Peyer's patch (tissue), 4 donors: ENCODE measurements around the gene DYNLL1. TPM values are rescaled to one million over a fixed set of nuclear protein-coding genes. Genes with fewer than 3 reads are reported as not detected.

ENCODE experiments used
- DNase-seq, 3 donors: peaks; one replicate each; pipeline ENCODE4 v3.0.0-alpha.2; 2017 to 2019
- H3K27ac ChIP-seq, 4 donors: fragments of 200-600 bp; sonication (generic); one replicate each; pipeline ENCODE4 v1.5.1; 2016 to 2019
- H3K27me3 ChIP-seq, 2 donors: fragments of 200-600 bp; sonication (generic); one replicate each; pipeline ENCODE4 v1.5.1; 2019
- H3K36me3 ChIP-seq, 3 donors: fragments of 200-600 bp; sonication (generic); one replicate each; pipeline ENCODE4 v1.5.1; 2016 to 2019
- H3K4me1 ChIP-seq, 4 donors: fragments of 200-600 bp; sonication (generic); one replicate each; pipeline ENCODE4 v1.5.1; 2016 to 2019
- H3K4me3 ChIP-seq, 4 donors: fragments of 200-600 bp; sonication (generic); 1 replicate in 3 of 4; 2 replicates in 1 of 4; pipeline ENCODE4 v1.5.1; 2016 to 2019; ENCODE audit warnings: mild to moderate bottlenecking in 1 of 4
- H3K9me3 ChIP-seq, 4 donors: fragments of 200-600 bp; sonication (generic); one replicate each; pipeline ENCODE4 v1.5.1; 2016 to 2019; ENCODE audit warnings: mild to moderate bottlenecking in 1 of 4
- POLR2A ChIP-seq, 2 donors: fragments of 450-650 bp; IDR thresholded peaks; one replicate each; pipeline ENCODE4 v1.5.1; 2017; ENCODE audit warnings: antibody characterized with exemption in 2 of 2, mild to moderate bottlenecking in 2 of 2, moderate library complexity in 2 of 2
- total RNA-seq, 4 donors: library from RNA; depleted of rRNA; stranded (reverse); fragments of >200 nt; gene quantifications; one replicate each; pipeline ENCODE4 v1.1.0, GENCODE V29; 2016
- TF ChIP-seq, protein P1 (sequence below), 6 experiments: fragments of 450-650 bp in 4 of 6; fragments of 200-600 bp in 2 of 6; sonication (generic) in 1 of 6; IDR thresholded peaks; one replicate each; pipeline ENCODE4 v1.5.1; 2017 to 2019; ENCODE audit warnings: antibody characterized with exemption in 6 of 6, mild to moderate bottlenecking in 3 of 6, moderate library complexity in 1 of 6

DYNLL1 gene
- total RNA-seq, 4 donors from 2014 or later: 128 to 212 (median 199) TPM

DNA sequence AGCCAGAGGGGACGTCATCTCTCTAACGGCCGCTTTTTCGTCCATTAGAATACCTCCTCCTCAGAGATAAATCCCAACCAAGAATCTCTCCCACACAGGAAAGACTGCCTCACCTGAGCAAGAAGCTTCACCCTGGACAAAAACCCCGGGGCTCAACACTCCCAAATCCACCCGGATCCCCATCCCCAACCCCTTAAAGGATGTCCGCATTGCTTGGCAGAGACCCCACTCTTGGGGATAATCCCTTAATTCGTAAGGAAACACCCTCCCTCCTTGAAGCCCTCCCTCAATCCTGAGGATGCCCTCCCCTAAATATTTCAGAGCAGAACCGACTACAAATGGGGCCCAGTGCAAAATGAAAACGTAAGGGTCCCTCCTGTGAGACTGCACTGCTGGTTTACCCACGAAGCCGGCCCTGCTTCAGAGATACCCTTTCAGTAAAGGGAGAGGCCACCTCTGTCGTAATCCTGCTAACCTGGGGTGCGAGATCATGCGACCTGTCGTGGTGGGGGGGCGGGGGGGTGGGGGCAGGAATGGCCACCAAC, 655 bp upstream of the DYNLL1 start:
- Histone ChIP-seq H3K4me3 (peak overlapping the region; percentile 70 to 95 (median 90)), H3K36me3 (peaks cover 0 to 17% (median 0%) of the 10 kb centered on the region in 3 donors), H3K4me1 (peaks cover 0 to 15% (median 7%) of the 10 kb centered on the region in 4 donors), H3K9me3 (no peaks in the 10 kb centered on the region), H3K27me3 (no peaks in the 10 kb centered on the region), H3K27ac (peak overlapping the region; percentile 84 to 88 (median 88))
- TF ChIP-seq, protein P1, sequence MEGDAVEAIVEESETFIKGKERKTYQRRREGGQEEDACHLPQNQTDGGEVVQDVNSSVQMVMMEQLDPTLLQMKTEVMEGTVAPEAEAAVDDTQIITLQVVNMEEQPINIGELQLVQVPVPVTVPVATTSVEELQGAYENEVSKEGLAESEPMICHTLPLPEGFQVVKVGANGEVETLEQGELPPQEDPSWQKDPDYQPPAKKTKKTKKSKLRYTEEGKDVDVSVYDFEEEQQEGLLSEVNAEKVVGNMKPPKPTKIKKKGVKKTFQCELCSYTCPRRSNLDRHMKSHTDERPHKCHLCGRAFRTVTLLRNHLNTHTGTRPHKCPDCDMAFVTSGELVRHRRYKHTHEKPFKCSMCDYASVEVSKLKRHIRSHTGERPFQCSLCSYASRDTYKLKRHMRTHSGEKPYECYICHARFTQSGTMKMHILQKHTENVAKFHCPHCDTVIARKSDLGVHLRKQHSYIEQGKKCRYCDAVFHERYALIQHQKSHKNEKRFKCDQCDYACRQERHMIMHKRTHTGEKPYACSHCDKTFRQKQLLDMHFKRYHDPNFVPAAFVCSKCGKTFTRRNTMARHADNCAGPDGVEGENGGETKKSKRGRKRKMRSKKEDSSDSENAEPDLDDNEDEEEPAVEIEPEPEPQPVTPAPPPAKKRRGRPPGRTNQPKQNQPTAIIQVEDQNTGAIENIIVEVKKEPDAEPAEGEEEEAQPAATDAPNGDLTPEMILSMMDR (IDR thresholded peaks at IDR 0.05): no peak
- no peak for TF ChIP-seq POLR2A (IDR thresholded peaks at IDR 0.05)
- DNase-seq: peak in 1 of 3 donors; percentile 48

DNA sequence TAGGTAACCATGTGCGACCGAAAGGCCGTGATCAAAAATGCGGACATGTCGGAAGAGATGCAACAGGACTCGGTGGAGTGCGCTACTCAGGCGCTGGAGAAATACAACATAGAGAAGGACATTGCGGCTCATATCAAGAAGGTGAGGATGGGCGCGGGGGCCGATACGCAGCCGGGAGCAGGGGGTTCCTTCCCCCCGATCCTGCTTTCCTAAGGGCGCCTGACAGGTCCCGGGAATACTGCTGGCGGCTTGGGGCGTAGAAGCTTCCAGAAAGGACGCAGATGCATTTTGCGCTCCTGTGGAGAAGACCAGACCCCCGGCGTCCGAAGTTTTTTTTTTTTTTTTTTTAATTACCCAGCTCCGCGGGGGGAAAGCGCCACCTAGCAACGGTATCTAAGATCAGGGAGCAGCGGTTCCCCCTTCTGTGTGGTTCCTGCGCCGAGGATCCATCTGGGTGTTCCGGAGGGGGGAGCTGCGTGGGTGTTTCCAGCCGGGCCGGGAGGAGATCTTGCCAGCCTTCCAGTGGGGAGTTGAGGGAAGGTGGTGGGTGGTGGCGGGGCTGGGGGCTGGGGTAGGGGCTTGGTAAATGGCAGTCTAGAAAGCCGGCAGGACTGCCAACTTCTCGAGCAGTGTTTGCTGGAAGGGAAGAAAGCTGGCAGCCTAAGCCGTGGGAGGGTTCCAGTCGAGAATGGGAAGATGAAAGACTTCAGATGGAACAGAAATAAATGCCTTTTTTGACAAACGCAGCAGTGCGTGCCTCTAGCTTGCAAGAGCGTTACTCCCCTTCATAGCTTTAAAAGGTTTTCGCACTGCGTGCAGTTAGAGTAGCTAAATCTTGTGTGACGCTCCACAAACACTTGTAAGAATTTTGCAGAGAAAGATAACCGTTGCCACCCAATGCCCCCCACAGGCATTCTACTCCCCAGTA, 764 bp downstream of the DYNLL1 start:
- no peak for TF ChIP-seq POLR2A (IDR thresholded peaks at IDR 0.05)
- TF ChIP-seq, protein P1 (IDR thresholded peaks at IDR 0.05): no peak
- DNase-seq: peak; percentile 71 to 80 (median 71)
- H3K36me3 ChIP-seq: peaks cover 0 to 17% (median 0%) of the 10 kb centered on the region in 3 donors
- no peaks in the 10 kb centered on the region for H3K27me3 ChIP-seq
- no peaks in the 10 kb centered on the region for H3K9me3 ChIP-seq
- H3K27ac ChIP-seq: peak overlapping the region; percentile 84 to 88 (median 88)
- peak overlapping the region; percentile 70 to 95 (median 90) for H3K4me3 ChIP-seq
- peaks cover 0 to 15% (median 7%) of the 10 kb centered on the region in 4 donors for H3K4me1 ChIP-seq

DNA sequence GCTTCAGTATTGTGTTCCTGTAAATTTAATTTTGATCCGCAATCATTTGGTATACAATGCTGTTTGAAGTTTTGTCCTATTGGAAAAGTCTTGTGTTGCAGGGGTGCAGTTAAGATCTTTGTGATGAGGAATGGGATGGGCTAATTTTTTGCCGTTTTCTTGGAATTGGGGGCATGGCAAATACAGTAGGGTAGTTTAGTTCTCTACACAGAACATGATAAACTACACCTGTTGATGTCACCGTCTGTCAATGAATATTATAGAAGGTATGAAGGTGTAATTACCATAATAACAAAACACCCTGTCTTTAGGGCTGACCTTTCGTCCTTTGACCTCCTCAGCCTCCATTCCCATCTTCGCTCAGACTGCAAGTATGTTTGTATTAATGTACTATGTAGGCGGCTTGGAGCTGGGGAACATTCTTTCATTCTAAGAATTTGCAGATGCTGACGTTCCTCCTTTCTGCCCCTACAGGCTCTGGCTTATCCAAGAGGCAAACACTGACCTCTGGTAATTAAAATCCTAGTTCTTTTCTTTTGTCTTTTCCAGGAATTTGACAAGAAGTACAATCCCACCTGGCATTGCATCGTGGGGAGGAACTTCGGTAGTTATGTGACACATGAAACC, 1.7 kb downstream of the DYNLL1 start:
- Histone ChIP-seq H3K36me3 (peaks cover 0 to 18% (median 0%) of the 10 kb centered on the region in 3 donors), H3K4me1 (peaks cover 0 to 15% (median 7%) of the 10 kb centered on the region in 4 donors), H3K27me3 (no peaks in the 10 kb centered on the region), H3K9me3 (no peaks in the 10 kb centered on the region), H3K4me3 (peak overlapping the region; percentile 70 to 95 (median 90)), H3K27ac (peak overlapping the region in 3 of 4 donors; percentile 87 to 88 (median 88))
- peak in 1 of 3 donors; percentile 57 for DNase-seq
- TF ChIP-seq, protein P1 (IDR thresholded peaks at IDR 0.05): peak in 3 of 6 experiments; percentile 1 to 5 (median 4)
- no peak for TF ChIP-seq POLR2A (IDR thresholded peaks at IDR 0.05)

DNA sequence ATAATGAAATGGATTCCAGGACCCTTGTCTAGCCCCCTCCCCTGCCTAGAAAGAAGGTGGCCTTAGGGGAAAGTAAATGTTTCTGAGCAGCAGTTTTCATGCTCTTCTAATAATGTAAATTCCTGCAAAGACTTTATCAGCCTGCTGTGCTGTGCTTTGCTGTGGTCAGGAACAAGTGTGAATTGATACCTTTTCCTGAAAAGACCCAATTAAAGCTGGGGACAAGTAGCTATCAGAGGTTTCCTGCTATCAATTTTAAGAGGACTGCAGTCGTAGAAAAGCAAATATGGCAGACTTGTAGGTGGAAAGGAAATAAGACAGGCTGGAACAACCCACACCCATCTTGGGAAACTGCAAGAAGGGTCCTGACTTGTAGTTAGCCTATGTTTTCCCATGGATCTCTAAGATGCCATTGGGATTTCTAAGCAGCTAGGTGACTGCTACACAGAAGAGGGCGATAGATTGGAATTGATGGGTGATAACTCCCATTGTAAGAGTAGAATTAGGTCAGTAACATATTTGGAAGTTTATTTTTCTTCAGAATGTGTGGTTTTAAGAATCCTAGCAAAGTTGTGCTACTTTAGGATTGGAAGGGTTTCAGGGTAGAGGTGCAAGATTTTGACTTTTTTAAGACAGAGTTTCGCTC, 3.1 kb downstream of the DYNLL1 start:
- H3K27ac ChIP-seq: no peak overlapping the region

More for the DNA sequence above, 3.1 kb downstream of the DYNLL1 start:
- no peak overlapping the region for H3K4me3 ChIP-seq
- DNase-seq: no peak
- H3K4me1 ChIP-seq: peaks cover 0 to 15% (median 7%) of the 10 kb centered on the region in 4 donors
- TF ChIP-seq, protein P1 (IDR thresholded peaks at IDR 0.05): no peak
- TF ChIP-seq POLR2A (IDR thresholded peaks at IDR 0.05): no peak
- H3K27me3 ChIP-seq: no peaks in the 10 kb centered on the region
- no peaks in the 10 kb centered on the region for H3K9me3 ChIP-seq
- peaks cover 0 to 32% (median 0%) of the 10 kb centered on the region in 3 donors for H3K36me3 ChIP-seq
